Esophagus squamous epithelium (tissue), 4 donors: Measurements from ENCODE around the gene TTYH3.

Experiments
- CTCF ChIP-seq, 6 experiments: fragments of 450-650 bp in 4 of 6; fragments of 200-600 bp in 2 of 6; sonication (generic) in 2 of 6; IDR thresholded peaks; one replicate each; pipeline ENCODE4 v1.5.1; 2016 to 2019; ENCODE audit warnings: antibody characterized with exemption in 6 of 6, mild to moderate bottlenecking in 4 of 6, moderate library complexity in 4 of 6
- POLR2A ChIP-seq, 4 donors: fragments of 450-650 bp; IDR thresholded peaks; one replicate each; pipeline ENCODE4 v1.6.1; 2017; ENCODE audit warnings: antibody characterized with exemption in 4 of 4, mild to moderate bottlenecking in 4 of 4, moderate library complexity in 3 of 4

DNA sequence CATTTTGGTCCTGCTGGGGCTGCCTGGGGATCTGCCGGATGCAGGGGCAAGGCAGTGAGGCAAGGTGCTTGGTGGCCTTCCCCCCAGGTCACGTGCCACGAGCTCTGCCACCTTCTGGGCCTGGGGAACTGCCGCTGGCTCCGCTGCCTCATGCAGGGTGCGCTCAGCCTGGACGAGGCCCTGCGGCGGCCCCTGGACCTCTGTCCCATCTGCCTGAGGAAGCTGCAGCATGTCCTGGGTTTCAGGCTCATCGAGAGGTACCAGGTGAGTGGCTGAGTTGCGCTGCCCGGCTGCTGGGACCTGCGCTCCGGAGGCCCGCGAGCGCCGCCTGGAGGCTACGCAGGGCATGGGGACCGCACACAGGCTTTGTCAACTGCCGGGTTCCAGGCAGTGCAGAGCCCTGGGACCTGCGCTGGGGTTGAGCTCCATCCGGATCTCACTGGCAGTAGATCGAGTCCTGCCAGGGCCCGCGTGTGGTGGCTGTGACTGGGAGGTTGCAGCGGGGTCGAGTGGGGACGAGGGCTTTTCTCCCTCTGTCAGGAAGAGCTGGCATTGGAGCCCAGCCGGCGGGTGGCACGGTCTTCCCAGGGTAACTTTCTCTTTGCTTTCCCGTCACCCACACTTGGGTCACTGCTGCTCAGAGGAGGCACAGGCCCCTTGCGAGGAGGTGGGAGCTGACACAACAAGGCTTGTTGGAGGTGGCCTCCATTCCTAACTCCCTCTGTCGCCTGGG, 77.9 kb downstream of the TTYH3 start:
- TF ChIP-seq CTCF (IDR thresholded peaks at IDR 0.05) = peak; percentile 79 to 94 (median 84)
- no peak for TF ChIP-seq POLR2A (IDR thresholded peaks at IDR 0.05)
